Embryonic facial prominence (tissue), 1 donor: ENCODE data around the gene GLYATL2.

Source experiments
- DNase-seq: peaks from one replicate; pipeline ENCODE4 v3.0.0-alpha.2; 2016; ENCODE audit errors: extremely low spot score

GLYATL2 gene

GRCh38 chr11:58801302-58801701 lies 43.2 kb downstream of the GLYATL2 start:
- DNase-seq = no peak

GRCh38 chr11:58796333-58796732 lies 48.2 kb downstream of the GLYATL2 start:
- DNase-seq = no peak

GRCh38 chr11:58788355-58789023 lies 56.0 kb downstream of the GLYATL2 start:
- DNase-seq = no peak

GRCh38 chr11:58787903-58788302 lies 56.6 kb downstream of the GLYATL2 start:
- DNase-seq = no peak

DNA sequence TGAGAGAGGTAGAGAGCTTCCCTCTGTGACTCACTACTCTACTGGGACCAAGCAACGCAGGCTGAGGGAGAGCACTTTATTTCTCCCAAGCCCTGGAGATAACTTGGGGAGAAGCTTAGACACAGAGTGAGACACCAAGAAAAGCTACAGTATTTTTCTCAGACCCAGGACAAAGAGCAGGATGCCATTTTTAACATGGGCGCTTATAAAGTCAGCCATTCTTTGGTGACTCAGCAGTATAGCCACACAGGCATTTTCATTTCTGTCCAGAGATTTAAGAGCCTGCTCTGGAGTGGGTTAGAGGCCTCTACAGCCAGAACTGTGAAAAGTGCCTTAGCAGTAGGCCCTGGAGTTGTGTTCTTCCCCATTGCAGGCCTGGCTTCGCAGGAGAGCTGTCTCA lies 57.8 kb downstream of the GLYATL2 start:
- DNase-seq = no peak

DNA sequence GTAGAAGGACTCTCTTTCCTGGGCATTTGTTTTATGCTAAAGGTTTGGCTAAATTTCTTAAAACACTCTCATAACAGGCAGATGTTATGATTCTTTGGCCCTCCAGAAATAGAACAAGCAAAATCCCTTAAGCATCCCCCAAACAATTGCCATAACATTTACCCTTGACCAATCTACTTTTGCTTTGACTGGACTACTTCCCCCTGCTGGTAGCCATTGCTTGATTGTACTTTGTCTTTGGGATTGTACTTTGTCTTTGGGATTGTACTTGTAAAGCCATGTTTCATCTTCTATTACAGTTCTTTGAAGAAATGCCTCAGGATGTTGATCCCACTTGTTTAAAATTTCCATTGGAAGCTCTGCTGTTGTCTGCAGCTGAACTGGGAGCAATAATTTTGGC lies 59.5 kb downstream of the GLYATL2 start:
- no peak for DNase-seq
